Gastrocnemius medialis (tissue), 4 donors: ENCODE data around the gene GARNL3.
A peak's percentile ranks its signal among the peaks of the same experiment; 100 is the strongest.

Experiments used
- POLR2A ChIP-seq, 2 donors: fragments of 450-650 bp; IDR thresholded peaks; one replicate each; pipeline ENCODE4 v1.6.1; 2017; ENCODE audit warnings: antibody characterized with exemption in 2 of 2, mild to moderate bottlenecking in 2 of 2, moderate library complexity in 2 of 2
- TF ChIP-seq, protein P1 (sequence below), 5 experiments: fragments of 450-650 bp in 3 of 5; fragments of 200-600 bp in 2 of 5; sonication (generic) in 2 of 5; IDR thresholded peaks in 4 of 5; conservative IDR thresholded peaks in 1 of 5; 1 replicate in 4 of 5; 2 replicates in 1 of 5; pipeline ENCODE4 v1.5.1; 2016 to 2019; ENCODE audit warnings: antibody characterized with exemption in 5 of 5, mild to moderate bottlenecking in 3 of 5, moderate library complexity in 3 of 5

DNA sequence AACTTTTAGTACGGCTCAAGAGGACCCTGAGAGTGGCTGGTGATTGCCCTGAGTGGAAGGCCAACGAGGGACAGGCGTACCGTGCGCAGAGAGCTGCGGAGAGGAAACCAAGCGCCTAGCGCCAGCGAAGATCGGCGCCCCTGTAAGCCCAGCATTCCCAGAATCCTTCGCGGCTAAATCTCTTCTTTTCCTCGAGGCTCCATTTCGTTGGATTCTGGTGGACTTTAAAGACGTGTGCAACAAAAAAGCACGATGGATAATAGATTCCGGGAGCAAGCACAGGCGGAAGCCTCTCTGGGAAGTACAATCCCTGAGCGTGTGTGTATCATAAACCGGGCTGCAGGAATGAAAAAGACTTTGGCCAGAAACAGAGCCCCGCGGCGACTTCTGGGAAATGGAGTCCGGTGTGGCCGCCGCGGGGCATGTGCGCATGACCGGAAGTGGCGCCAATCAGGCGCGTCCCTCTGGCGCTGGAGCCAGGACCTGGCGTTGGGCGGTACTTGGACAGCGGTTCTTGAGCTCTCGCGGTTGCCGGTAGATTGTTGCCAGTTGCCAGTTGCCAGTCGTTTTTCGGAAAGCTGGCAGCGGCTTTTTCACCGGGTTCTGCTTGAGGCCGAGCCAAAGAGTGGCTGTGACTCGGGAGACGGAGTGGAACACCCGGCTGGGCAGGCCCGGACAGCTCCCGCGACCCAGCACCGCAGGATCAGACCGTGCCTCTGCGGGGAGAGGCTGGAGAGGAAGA, 159.5 kb downstream of the GARNL3 start, which contains the start of gene ZNF79:
- TF ChIP-seq POLR2A (IDR thresholded peaks at IDR 0.05), result peak; percentile 71 to 79
- TF ChIP-seq, protein P1, sequence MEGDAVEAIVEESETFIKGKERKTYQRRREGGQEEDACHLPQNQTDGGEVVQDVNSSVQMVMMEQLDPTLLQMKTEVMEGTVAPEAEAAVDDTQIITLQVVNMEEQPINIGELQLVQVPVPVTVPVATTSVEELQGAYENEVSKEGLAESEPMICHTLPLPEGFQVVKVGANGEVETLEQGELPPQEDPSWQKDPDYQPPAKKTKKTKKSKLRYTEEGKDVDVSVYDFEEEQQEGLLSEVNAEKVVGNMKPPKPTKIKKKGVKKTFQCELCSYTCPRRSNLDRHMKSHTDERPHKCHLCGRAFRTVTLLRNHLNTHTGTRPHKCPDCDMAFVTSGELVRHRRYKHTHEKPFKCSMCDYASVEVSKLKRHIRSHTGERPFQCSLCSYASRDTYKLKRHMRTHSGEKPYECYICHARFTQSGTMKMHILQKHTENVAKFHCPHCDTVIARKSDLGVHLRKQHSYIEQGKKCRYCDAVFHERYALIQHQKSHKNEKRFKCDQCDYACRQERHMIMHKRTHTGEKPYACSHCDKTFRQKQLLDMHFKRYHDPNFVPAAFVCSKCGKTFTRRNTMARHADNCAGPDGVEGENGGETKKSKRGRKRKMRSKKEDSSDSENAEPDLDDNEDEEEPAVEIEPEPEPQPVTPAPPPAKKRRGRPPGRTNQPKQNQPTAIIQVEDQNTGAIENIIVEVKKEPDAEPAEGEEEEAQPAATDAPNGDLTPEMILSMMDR (IDR thresholded peaks at IDR 0.05 in 4 of 5, conservative IDR thresholded peaks at IDR 0.05 in 1 of 5), result no peak
